HG02763 (cell line): Measurements from ENCODE around the gene CYTH3.

Source experiments
- ATAC-seq: cut with Tn5 transposase; IDR thresholded peaks from one replicate; pipeline ENCODE4 v1.9.1; 2021; ENCODE audit warnings: mild to moderate bottlenecking, moderate library complexity; ENCODE audit not compliant: unreplicated experiment

Gene CYTH3

GRCh38 chr7:6116211-6116610 lies 156.2 kb downstream of the CYTH3 start:
- no peak for ATAC-seq
